ENCODE data around the gene WDR64.

The WDR64 gene

DNA sequence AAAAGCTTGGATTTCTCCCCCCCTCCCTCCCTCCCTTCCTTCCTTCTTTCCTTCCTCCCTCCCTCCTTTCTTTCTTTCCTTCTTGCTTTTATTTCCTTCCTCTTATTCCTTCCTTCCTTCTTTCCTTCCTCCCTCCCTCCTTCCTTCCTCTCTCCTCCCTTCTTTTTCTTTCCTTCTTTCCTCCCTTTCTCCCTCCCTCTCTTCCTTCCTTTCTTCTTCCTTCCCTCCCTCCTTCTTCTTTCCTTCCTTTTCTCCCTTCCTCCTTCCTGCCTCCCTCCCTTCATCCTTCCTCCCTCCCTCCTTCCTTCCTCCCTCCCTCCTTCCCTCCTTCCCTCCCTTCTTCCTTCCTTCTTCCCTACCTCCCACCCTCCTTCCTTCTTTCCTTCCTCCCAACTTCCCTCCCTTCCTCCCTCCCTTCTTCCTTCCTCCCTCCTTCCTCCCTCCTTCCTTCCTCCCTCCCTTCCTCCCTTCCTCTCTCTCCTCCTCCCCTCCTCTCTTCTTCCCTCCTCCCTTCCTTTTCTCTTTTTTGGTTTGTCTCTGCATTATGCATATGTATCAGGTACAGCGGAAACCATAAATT is 22.8 kb downstream of the WDR64 start (continued):
- TF ChIP-seq ZFP30 (CRISPR knock-in tag; IDR thresholded peaks at IDR 0.05) = no peak
- no peak for TF ChIP-seq TCF4 (CRISPR knock-in tag; IDR thresholded peaks at IDR 0.05; ENCODE audit: borderline replicate concordance)
- no peak for TF ChIP-seq ESRRG (CRISPR knock-in tag; IDR thresholded peaks at IDR 0.05)
- TF ChIP-seq, protein P1, sequence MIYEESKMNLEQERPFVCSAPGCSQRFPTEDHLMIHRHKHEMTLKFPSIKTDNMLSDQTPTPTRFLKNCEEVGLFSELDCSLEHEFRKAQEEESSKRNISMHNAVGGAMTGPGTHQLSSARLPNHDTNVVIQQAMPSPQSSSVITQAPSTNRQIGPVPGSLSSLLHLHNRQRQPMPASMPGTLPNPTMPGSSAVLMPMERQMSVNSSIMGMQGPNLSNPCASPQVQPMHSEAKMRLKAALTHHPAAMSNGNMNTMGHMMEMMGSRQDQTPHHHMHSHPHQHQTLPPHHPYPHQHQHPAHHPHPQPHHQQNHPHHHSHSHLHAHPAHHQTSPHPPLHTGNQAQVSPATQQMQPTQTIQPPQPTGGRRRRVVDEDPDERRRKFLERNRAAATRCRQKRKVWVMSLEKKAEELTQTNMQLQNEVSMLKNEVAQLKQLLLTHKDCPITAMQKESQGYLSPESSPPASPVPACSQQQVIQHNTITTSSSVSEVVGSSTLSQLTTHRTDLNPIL (CRISPR knock-in tag; IDR thresholded peaks at IDR 0.05; ENCODE audit: low read depth) = no peak
- TF ChIP-seq ZFP3 (CRISPR knock-in tag; IDR thresholded peaks at IDR 0.05) = no peak
- TF ChIP-seq ZNF565 (CRISPR knock-in tag; conservative IDR thresholded peaks at IDR 0.05; ENCODE audit: low read depth) = no peak
- no peak for TF ChIP-seq RARB (CRISPR knock-in tag; IDR thresholded peaks at IDR 0.05)
- no peak for TF ChIP-seq ZNF70 (CRISPR knock-in tag; IDR thresholded peaks at IDR 0.05)
- TF ChIP-seq ARNTL (CRISPR knock-in tag; IDR thresholded peaks at IDR 0.05; ENCODE audit: borderline replicate concordance, low read depth) = no peak

GRCh38 chr1:241675983-241676382 is 23.9 kb downstream of the WDR64 start:
- no peak for ATAC-seq
- TF ChIP-seq ZFP3 (CRISPR knock-in tag; IDR thresholded peaks at IDR 0.05) (no peak), RARB (CRISPR knock-in tag; IDR thresholded peaks at IDR 0.05) (no peak), SNAI2 (CRISPR knock-in tag; IDR thresholded peaks at IDR 0.05) (no peak), ARNTL (CRISPR knock-in tag; IDR thresholded peaks at IDR 0.05; ENCODE audit: borderline replicate concordance, low read depth) (no peak), ZC3H10 (CRISPR knock-in tag; IDR thresholded peaks at IDR 0.05) (no peak), CSDC2 (CRISPR knock-in tag; IDR thresholded peaks at IDR 0.05) (no peak), OSR1 (CRISPR knock-in tag; IDR thresholded peaks at IDR 0.05) (no peak), ISL1 (CRISPR knock-in tag; IDR thresholded peaks at IDR 0.05) (no peak), PPARA (CRISPR knock-in tag; IDR thresholded peaks at IDR 0.05; ENCODE audit: borderline replicate concordance) (no peak), GLIS3 (CRISPR knock-in tag; IDR thresholded peaks at IDR 0.05) (no peak), ZNF565 (CRISPR knock-in tag; conservative IDR thresholded peaks at IDR 0.05; ENCODE audit: low read depth) (no peak), BACH2 (CRISPR knock-in tag; IDR thresholded peaks at IDR 0.05; ENCODE audit: borderline replicate concordance) (no peak), ESRRG (CRISPR knock-in tag; IDR thresholded peaks at IDR 0.05) (no peak), TOX (CRISPR knock-in tag; IDR thresholded peaks at IDR 0.05; ENCODE audit: borderline replicate concordance) (no peak), TCF4 (CRISPR knock-in tag; IDR thresholded peaks at IDR 0.05; ENCODE audit: borderline replicate concordance) (no peak)
- TF ChIP-seq, protein P1 (CRISPR knock-in tag; IDR thresholded peaks at IDR 0.05; ENCODE audit: low read depth) = no peak

GRCh38 chr1:241677201-241677600 is 25.1 kb downstream of the WDR64 start:
- ATAC-seq = no peak
- TF ChIP-seq TCF4 (CRISPR knock-in tag; IDR thresholded peaks at IDR 0.05; ENCODE audit: borderline replicate concordance) (no peak), ZFP3 (CRISPR knock-in tag; IDR thresholded peaks at IDR 0.05) (no peak), PPARA (CRISPR knock-in tag; IDR thresholded peaks at IDR 0.05; ENCODE audit: borderline replicate concordance) (no peak), ARNTL (CRISPR knock-in tag; IDR thresholded peaks at IDR 0.05; ENCODE audit: borderline replicate concordance, low read depth) (no peak), ZNF565 (CRISPR knock-in tag; conservative IDR thresholded peaks at IDR 0.05; ENCODE audit: low read depth) (no peak), TOX (CRISPR knock-in tag; IDR thresholded peaks at IDR 0.05; ENCODE audit: borderline replicate concordance) (no peak), SNAI2 (CRISPR knock-in tag; IDR thresholded peaks at IDR 0.05) (no peak), ZC3H10 (CRISPR knock-in tag; IDR thresholded peaks at IDR 0.05) (no peak), POU6F1 (CRISPR knock-in tag; IDR thresholded peaks at IDR 0.05; ENCODE audit: borderline replicate concordance, low read depth) (no peak), ZNF70 (CRISPR knock-in tag; IDR thresholded peaks at IDR 0.05) (no peak), ZNF8 (CRISPR knock-in tag; IDR thresholded peaks at IDR 0.05) (no peak), GLIS3 (CRISPR knock-in tag; IDR thresholded peaks at IDR 0.05) (no peak), RARB (CRISPR knock-in tag; IDR thresholded peaks at IDR 0.05) (no peak)
- TF ChIP-seq, protein P2, sequence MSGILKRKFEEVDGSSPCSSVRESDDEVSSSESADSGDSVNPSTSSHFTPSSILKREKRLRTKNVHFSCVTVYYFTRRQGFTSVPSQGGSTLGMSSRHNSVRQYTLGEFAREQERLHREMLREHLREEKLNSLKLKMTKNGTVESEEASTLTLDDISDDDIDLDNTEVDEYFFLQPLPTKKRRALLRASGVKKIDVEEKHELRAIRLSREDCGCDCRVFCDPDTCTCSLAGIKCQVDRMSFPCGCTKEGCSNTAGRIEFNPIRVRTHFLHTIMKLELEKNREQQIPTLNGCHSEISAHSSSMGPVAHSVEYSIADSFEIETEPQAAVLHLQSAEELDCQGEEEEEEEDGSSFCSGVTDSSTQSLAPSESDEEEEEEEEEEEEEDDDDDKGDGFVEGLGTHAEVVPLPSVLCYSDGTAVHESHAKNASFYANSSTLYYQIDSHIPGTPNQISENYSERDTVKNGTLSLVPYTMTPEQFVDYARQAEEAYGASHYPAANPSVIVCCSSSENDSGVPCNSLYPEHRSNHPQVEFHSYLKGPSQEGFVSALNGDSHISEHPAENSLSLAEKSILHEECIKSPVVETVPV (CRISPR knock-in tag; IDR thresholded peaks at IDR 0.05) = no peak
- TF ChIP-seq, protein P3, sequence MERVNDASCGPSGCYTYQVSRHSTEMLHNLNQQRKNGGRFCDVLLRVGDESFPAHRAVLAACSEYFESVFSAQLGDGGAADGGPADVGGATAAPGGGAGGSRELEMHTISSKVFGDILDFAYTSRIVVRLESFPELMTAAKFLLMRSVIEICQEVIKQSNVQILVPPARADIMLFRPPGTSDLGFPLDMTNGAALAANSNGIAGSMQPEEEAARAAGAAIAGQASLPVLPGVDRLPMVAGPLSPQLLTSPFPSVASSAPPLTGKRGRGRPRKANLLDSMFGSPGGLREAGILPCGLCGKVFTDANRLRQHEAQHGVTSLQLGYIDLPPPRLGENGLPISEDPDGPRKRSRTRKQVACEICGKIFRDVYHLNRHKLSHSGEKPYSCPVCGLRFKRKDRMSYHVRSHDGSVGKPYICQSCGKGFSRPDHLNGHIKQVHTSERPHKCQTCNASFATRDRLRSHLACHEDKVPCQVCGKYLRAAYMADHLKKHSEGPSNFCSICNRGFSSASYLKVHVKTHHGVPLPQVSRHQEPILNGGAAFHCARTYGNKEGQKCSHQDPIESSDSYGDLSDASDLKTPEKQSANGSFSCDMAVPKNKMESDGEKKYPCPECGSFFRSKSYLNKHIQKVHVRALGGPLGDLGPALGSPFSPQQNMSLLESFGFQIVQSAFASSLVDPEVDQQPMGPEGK (CRISPR knock-in tag; IDR thresholded peaks at IDR 0.05; ENCODE audit: borderline replicate concordance) = no peak
